Measurements from ENCODE around the gene AGBL5.
"Not testable (repeated sequence)": the region's sequence is repeated elsewhere in the genome, so short reads cannot be mapped to it uniquely, and the experiment has no call there.

The AGBL5 gene

DNA sequence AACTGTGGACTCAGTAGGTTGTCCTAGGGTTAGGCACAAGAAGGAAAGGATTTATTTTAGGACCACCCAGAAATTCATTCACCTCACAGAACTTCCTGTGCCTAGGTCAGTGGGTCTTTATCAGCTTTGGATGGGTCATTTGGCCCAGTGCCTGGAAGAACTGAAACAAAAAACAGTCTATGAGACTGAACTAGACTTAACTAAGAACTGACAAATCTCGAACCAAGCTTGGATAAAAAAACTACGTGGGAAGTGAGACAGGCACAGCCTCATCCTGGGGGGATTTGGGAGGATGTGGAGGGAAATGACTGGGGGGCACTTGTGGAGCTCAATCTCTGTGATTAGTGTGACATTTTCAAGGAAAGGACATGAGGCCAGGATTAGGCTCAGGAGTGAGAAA lies 22.3 kb downstream of the AGBL5 start:
- ATAC-seq (ENCODE audit: insufficient read depth, low read depth) = no peak
- Histone ChIP-seq H2AFZ (ENCODE audit: low read depth, low read length) (no peak overlapping the region), H4K20me1 (ENCODE audit: insufficient read depth, low read length) (peaks cover 16% of the 10 kb centered on the region; the same call in 1 of the 2 replicates), H3K36me3 (ENCODE audit: insufficient read depth, low read length) (peaks cover 19% of the 10 kb centered on the region), H3K79me2 (ENCODE audit: insufficient read depth, low read length) (peaks cover 26% of the 10 kb centered on the region), H3K27ac (ENCODE audit: low read length) (no peak overlapping the region), H3K9me3 (ENCODE audit: insufficient read depth, low read length, severe bottlenecking) (no peaks in the 10 kb centered on the region), H3K4me3 (ENCODE audit: low read depth in 1 of 2, low read length in 2 of 2) (no peak overlapping the region), H3K27me3 (ENCODE audit: insufficient read depth, low read length, poor library complexity) (no peaks in the 10 kb centered on the region), H3K4me2 (ENCODE audit: insufficient read depth, low read length) (no peak overlapping the region), H3K4me1 (ENCODE audit: insufficient read depth, low read length) (peaks cover 55% of the 10 kb centered on the region), H3K9ac (ENCODE audit: low read depth, low read length) (no peak overlapping the region)
- no peak for DNase-seq
- TF ChIP-seq, protein P1, sequence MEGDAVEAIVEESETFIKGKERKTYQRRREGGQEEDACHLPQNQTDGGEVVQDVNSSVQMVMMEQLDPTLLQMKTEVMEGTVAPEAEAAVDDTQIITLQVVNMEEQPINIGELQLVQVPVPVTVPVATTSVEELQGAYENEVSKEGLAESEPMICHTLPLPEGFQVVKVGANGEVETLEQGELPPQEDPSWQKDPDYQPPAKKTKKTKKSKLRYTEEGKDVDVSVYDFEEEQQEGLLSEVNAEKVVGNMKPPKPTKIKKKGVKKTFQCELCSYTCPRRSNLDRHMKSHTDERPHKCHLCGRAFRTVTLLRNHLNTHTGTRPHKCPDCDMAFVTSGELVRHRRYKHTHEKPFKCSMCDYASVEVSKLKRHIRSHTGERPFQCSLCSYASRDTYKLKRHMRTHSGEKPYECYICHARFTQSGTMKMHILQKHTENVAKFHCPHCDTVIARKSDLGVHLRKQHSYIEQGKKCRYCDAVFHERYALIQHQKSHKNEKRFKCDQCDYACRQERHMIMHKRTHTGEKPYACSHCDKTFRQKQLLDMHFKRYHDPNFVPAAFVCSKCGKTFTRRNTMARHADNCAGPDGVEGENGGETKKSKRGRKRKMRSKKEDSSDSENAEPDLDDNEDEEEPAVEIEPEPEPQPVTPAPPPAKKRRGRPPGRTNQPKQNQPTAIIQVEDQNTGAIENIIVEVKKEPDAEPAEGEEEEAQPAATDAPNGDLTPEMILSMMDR (IDR thresholded peaks at IDR 0.05; ENCODE audit: borderline replicate concordance, extremely low read depth, low read length, poor library complexity, severe bottlenecking) = no peak
- TF ChIP-seq EZH2 (IDR thresholded peaks at IDR 0.05; ENCODE audit: borderline replicate concordance, low read depth, low read length, severe bottlenecking) = no peak

DNA sequence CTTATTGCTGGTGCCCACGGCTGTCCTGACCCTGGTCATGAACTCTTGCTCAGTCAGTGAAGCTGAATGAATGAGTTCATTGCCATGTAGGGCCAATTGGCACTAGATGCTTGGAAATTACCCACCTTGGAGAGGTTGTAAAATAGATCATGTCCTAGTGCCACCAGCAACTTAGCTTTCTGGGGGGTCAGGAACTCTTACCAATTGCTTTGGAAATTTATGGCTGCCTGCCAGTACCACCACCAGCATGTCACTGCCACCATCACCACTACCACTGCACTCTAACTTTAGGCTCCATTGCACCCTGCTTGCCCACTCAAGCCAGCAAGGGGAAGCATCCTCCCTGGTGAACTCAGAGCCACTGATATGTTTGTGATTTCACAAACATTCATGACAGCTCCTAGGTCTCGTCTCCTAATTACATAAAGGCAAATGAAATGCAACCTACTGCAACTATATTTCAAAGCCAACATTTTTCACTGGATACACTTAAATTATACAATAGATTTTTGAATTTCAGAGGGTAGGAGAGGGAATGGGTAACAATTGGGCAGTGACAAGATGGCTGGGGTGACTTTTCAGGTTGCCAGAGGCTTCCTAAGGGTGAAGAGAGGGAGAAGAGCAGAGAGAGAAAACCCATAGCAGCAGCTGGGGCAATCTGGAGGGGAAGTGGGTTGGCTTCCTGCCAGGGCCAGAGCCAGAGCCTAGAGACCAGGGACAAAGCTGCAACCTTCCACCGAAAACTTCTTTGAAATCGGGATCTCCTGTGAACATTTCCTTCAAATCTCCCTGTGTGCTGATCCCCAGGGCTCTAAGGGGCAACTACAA lies 23.5 kb downstream of the AGBL5 start:
- peaks cover 8% of the 10 kb centered on the region for H3K36me3 ChIP-seq (ENCODE audit: insufficient read depth, low read length)

DNA sequence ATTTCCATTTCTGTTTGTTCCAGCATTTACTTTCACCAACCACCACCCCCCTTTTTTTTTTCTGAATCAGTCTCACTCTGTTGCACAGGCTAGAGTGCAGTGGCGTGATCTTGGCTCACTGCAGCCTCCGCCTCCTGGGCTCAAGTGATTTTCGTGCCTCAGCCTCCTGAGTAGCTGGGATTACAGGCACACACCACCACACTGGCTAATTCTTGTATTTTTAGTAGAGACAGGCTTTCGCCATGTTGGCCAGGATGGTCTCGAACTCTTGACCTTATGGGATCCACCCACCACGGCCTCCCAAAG lies 24.1 kb downstream of the AGBL5 start:
- peak overlapping the region; percentile 56 for H3K27ac ChIP-seq (ENCODE audit: low read length)
- H3K9me3 ChIP-seq (ENCODE audit: insufficient read depth, low read length, severe bottlenecking); DNase-seq; H3K4me3 ChIP-seq (ENCODE audit: low read depth in 1 of 2, low read length in 2 of 2); H3K36me3 ChIP-seq (ENCODE audit: insufficient read depth, low read length); H4K20me1 ChIP-seq (ENCODE audit: insufficient read depth, low read length); H2AFZ ChIP-seq (ENCODE audit: low read depth, low read length); H3K27me3 ChIP-seq (ENCODE audit: insufficient read depth, low read length, poor library complexity); H3K79me2 ChIP-seq (ENCODE audit: insufficient read depth, low read length): not testable (repeated sequence)
- peak overlapping the region; percentile 20 for H3K4me2 ChIP-seq (ENCODE audit: insufficient read depth, low read length)
- H3K9ac ChIP-seq (ENCODE audit: low read depth, low read length) = peak overlapping the region; percentile 27
- peak; percentile 10 for ATAC-seq (ENCODE audit: insufficient read depth, low read depth)
- peaks cover 47% of the 10 kb centered on the region for H3K4me1 ChIP-seq (ENCODE audit: insufficient read depth, low read length)

More for the DNA sequence above, 23.5 kb downstream of the AGBL5 start:
- TF ChIP-seq EZH2 (IDR thresholded peaks at IDR 0.05; ENCODE audit: borderline replicate concordance, low read depth, low read length, severe bottlenecking) = no peak
- TF ChIP-seq, protein P1 (IDR thresholded peaks at IDR 0.05; ENCODE audit: borderline replicate concordance, extremely low read depth, low read length, poor library complexity, severe bottlenecking) = no peak
- Histone ChIP-seq H3K9ac (ENCODE audit: low read depth, low read length) (peak overlapping the region; percentile 27), H3K9me3 (ENCODE audit: insufficient read depth, low read length, severe bottlenecking) (no peaks in the 10 kb centered on the region), H3K4me2 (ENCODE audit: insufficient read depth, low read length) (peak overlapping the region; percentile 20), H2AFZ (ENCODE audit: low read depth, low read length) (peak overlapping the region; percentile 0; the same call in 1 of the 2 replicates), H3K27ac (ENCODE audit: low read length) (peak overlapping the region; percentile 56), H3K4me1 (ENCODE audit: insufficient read depth, low read length) (peaks cover 49% of the 10 kb centered on the region), H3K79me2 (ENCODE audit: insufficient read depth, low read length) (peaks cover 15% of the 10 kb centered on the region), H3K4me3 (ENCODE audit: low read depth in 1 of 2, low read length in 2 of 2) (0 out of 4 replicates have a peak overlapping the region, but pooled peaks of 1 of the 2 experiments have one; percentile 1), H3K27me3 (ENCODE audit: insufficient read depth, low read length, poor library complexity) (no peaks in the 10 kb centered on the region), H4K20me1 (ENCODE audit: insufficient read depth, low read length) (peaks cover 10% of the 10 kb centered on the region; the same call in 1 of the 2 replicates)
- peak; percentile 58 for ATAC-seq (ENCODE audit: insufficient read depth, low read depth)
- peak; percentile 81 for DNase-seq

DNA sequence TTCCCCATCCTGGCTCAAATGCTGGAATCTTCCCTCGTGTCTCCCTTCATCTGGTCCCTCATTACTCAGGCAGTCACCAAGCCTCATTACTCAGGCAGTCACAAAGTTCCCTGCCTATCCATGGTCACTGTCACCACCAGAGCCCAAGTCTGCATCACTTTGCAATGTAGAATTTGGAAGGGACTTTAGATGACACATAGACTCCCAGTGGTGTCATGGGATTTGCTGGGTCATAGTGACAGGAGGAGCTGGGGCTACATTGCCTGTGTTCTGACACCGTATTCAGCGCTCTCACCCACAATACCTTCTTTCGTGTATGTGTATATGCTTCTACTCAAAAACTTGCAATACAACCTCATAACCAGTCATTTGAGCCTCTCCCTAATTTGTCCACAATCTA lies 24.9 kb downstream of the AGBL5 start:
- DNase-seq (no peak), ATAC-seq (ENCODE audit: insufficient read depth, low read depth) (no peak)
- Histone ChIP-seq H2AFZ (ENCODE audit: low read depth, low read length) (no peak overlapping the region), H3K27ac (ENCODE audit: low read length) (no peak overlapping the region; the same call in 1 of the 2 replicates), H3K4me2 (ENCODE audit: insufficient read depth, low read length) (no peak overlapping the region), H3K9me3 (ENCODE audit: insufficient read depth, low read length, severe bottlenecking) (no peaks in the 10 kb centered on the region), H3K36me3 (ENCODE audit: insufficient read depth, low read length) (no peaks in the 10 kb centered on the region; the same call in 1 of the 2 replicates), H3K9ac (ENCODE audit: low read depth, low read length) (no peak overlapping the region), H3K4me3 (ENCODE audit: low read depth in 1 of 2, low read length in 2 of 2) (no peak overlapping the region), H3K27me3 (ENCODE audit: insufficient read depth, low read length, poor library complexity) (no peaks in the 10 kb centered on the region), H3K4me1 (ENCODE audit: insufficient read depth, low read length) (peaks cover 49% of the 10 kb centered on the region), H3K79me2 (ENCODE audit: insufficient read depth, low read length) (peaks cover 1% of the 10 kb centered on the region), H4K20me1 (ENCODE audit: insufficient read depth, low read length) (no peaks in the 10 kb centered on the region)
- no peak for TF ChIP-seq EZH2 (IDR thresholded peaks at IDR 0.05; ENCODE audit: borderline replicate concordance, low read depth, low read length, severe bottlenecking)

All from DND-41 (cell line).